Activated naive CD8-positive, alpha-beta T cell treated with anti-CD3 and anti-CD28 coated beads, Interleukin-2, amount 50 U/mL, for 24 hours (primary cell): Measurements from ENCODE around the gene EIF5.

Experiments used
- ATAC-seq: fragments of 150-1000 bp; cut with Tn5 transposase; one replicate; pipeline ENCODE4 v1.10.0; 2021
- DNase-seq: peaks from one replicate; pipeline ENCODE4 v3.0.0; 2021
- H3K27ac Mint-ChIP-seq: one replicate; pipeline ENCODE4 v1.8.0; 2021; ENCODE audit warnings: mild to moderate bottlenecking, mixed read lengths
- H3K27me3 Mint-ChIP-seq: one replicate; pipeline ENCODE4 v1.8.0; 2021; ENCODE audit warnings: mixed read lengths
- H3K36me3 Mint-ChIP-seq: one replicate; pipeline ENCODE4 v1.8.0; 2021; ENCODE audit warnings: low read depth, mixed read lengths
- H3K4me1 Mint-ChIP-seq: one replicate; pipeline ENCODE4 v1.8.0; 2021; ENCODE audit warnings: mixed read lengths
- H3K4me3 Mint-ChIP-seq: one replicate; pipeline ENCODE4 v1.8.0; 2021; ENCODE audit warnings: mild to moderate bottlenecking, moderate library complexity, mixed read lengths
- H3K9me3 Mint-ChIP-seq: one replicate; pipeline ENCODE4 v1.8.0; 2021; ENCODE audit warnings: mixed read lengths

EIF5 gene

DNA sequence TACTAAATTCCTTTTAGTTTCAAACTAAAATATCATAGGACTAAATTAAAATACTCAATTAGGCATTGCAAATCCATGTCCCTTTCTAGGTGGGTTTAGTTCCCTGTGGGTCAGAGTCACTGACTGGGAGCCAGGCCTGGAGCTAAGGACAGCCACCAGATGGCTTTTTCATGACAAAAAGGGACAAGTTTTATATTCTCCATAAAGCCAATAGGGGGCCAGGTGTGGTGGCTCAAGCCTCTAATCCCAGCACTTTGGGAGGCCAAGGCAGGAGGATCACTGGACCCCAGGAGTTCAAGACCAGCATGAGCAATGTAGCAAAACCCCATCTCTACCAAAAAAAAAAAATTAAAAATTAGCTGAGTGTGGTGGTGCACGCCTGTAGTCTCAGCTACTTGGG is 35.4 kb upstream of the EIF5 start:
- Mint-ChIP-seq H3K9me3 (no peaks in the 10 kb centered on the region), H3K27ac (no peak overlapping the region), H3K27me3 (peaks cover 7% of the 10 kb centered on the region), H3K36me3 (no peaks in the 10 kb centered on the region), H3K4me1 (no peaks in the 10 kb centered on the region), H3K4me3 (no peak overlapping the region)
- ATAC-seq: no peak
- no peak for DNase-seq

DNA sequence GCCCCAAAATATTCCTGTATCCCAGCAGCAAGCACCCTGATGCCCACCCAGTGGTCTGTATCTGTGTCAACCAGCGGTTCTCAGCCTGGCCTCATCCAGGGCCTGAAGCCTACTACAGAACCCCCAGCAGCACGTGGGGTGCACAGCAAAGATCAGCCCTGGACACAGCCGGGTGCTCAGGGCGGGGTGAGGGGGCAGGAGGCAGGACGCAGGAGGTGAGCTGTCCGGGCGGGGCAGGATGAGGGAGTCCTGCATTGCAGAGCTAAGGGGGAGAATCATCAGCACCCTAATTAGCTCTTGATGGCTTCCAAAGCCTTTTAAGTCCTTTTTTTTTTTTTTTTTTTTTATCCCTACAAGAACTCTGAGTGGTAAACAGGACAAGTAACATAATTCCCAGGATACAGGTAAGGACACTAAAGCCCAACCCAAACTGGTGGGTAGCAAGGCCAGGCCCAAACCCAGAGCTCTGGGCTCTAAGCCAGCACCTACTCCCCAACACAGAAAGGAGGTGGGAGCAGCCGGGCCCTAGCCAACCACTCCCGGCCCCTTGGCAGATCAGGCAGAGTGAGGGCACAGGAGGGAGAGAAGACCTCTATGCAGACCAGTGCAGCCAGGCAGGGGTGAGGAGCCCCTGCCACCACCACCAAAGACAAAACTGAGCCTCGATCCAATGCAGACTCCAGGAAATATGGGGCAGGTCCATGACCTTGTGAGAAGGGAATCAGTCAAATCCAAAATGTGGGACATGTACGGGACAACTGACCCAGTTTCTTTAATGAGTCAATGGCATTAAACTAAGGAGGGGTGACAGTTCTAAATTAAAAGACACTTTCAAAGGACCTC is 32.3 kb upstream of the EIF5 start:
- peaks cover 15% of the 10 kb centered on the region for H3K27me3 Mint-ChIP-seq

GRCh38 chr14:103302966-103303365 is 31.1 kb upstream of the EIF5 start:
- H3K36me3 Mint-ChIP-seq: no peaks in the 10 kb centered on the region
- H3K4me3 Mint-ChIP-seq: no peak overlapping the region
- no peak for DNase-seq
- H3K27ac Mint-ChIP-seq: no peak overlapping the region
- ATAC-seq: no peak
- no peaks in the 10 kb centered on the region for H3K4me1 Mint-ChIP-seq
- H3K9me3 Mint-ChIP-seq: no peaks in the 10 kb centered on the region
- H3K27me3 Mint-ChIP-seq: peaks cover 23% of the 10 kb centered on the region

More for the DNA sequence above, 32.3 kb upstream of the EIF5 start:
- no peak overlapping the region for H3K4me3 Mint-ChIP-seq
- no peak for ATAC-seq
- H3K4me1 Mint-ChIP-seq: no peaks in the 10 kb centered on the region
- no peak overlapping the region for H3K27ac Mint-ChIP-seq
- no peaks in the 10 kb centered on the region for H3K36me3 Mint-ChIP-seq
- no peak for DNase-seq
- no peaks in the 10 kb centered on the region for H3K9me3 Mint-ChIP-seq

DNA sequence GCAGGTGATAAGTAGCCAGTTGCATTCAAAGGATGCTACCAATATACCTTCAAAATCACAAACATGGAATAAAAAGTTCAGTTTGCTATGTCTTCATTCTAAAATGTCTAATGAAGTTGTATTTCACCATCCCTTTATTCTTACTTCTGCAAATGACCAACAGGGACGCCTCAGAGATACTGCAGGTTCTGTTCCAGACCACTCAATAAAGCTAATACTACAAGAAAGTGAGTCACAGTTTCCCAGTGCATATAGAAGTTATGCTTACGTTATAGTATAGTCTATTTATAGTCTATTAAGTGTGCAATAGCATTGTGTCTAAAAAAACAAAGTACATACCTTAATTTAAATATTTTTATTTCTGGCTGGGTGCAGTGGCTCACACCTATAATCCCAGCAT is 29.3 kb upstream of the EIF5 start:
- H3K4me1 Mint-ChIP-seq: no peaks in the 10 kb centered on the region
- no peaks in the 10 kb centered on the region for H3K9me3 Mint-ChIP-seq
- no peak overlapping the region for H3K27ac Mint-ChIP-seq
- no peak overlapping the region for H3K4me3 Mint-ChIP-seq
- DNase-seq: no peak
- ATAC-seq: no peak
- no peaks in the 10 kb centered on the region for H3K36me3 Mint-ChIP-seq
- peaks cover 25% of the 10 kb centered on the region for H3K27me3 Mint-ChIP-seq

- H3K9me3 Mint-ChIP-seq: no peaks in the 10 kb centered on the region
- no peak for DNase-seq
- no peak overlapping the region for H3K27ac Mint-ChIP-seq
- no peak for ATAC-seq
- no peaks in the 10 kb centered on the region for H3K36me3 Mint-ChIP-seq
- H3K4me1 Mint-ChIP-seq: no peaks in the 10 kb centered on the region
- H3K27me3 Mint-ChIP-seq: peaks cover 20% of the 10 kb centered on the region
- H3K4me3 Mint-ChIP-seq: no peak overlapping the region
Measured at GRCh38 chr14:103308717-103309616, 25.1 kb upstream of the EIF5 start.

DNA sequence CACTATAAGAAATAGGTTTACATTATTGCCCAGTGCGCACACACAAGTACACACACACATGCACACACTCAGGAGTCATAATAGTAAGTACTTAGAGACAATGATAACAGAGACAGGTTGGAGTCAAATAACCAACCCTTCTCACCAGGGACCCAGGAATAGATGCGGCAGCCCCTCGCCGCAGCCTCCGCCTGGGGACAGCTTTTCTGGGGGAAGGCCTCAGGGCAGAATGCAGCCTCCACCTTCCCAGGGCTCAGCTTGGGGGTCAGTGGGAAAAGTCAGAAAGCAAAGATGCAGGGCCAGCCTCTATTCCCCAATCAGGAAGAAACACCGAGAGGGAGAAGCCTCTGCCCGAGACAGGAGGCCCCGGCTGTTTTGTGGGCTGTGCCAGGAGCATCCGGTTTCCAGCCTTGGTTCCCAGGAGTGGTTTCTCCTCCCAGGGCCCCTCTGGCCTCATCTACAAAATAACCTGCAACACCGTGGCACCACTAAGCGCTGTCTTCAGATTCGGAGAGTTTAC is 23.4 kb upstream of the EIF5 start:
- H3K9me3 Mint-ChIP-seq: no peaks in the 10 kb centered on the region
- H3K4me1 Mint-ChIP-seq: no peaks in the 10 kb centered on the region
- H3K36me3 Mint-ChIP-seq: no peaks in the 10 kb centered on the region
- H3K4me3 Mint-ChIP-seq: no peak overlapping the region
- no peak overlapping the region for H3K27ac Mint-ChIP-seq
- ATAC-seq (no peak), DNase-seq (no peak)
- peaks cover 15% of the 10 kb centered on the region for H3K27me3 Mint-ChIP-seq

- DNase-seq: no peak
- no peak overlapping the region for H3K4me3 Mint-ChIP-seq
- no peaks in the 10 kb centered on the region for H3K36me3 Mint-ChIP-seq
- H3K27me3 Mint-ChIP-seq: peaks cover 10% of the 10 kb centered on the region
- no peak for ATAC-seq
- H3K27ac Mint-ChIP-seq: no peak overlapping the region
- H3K9me3 Mint-ChIP-seq: no peaks in the 10 kb centered on the region
- no peaks in the 10 kb centered on the region for H3K4me1 Mint-ChIP-seq
Measured at GRCh38 chr14:103311171-103311997, 22.7 kb upstream of the EIF5 start.

DNA sequence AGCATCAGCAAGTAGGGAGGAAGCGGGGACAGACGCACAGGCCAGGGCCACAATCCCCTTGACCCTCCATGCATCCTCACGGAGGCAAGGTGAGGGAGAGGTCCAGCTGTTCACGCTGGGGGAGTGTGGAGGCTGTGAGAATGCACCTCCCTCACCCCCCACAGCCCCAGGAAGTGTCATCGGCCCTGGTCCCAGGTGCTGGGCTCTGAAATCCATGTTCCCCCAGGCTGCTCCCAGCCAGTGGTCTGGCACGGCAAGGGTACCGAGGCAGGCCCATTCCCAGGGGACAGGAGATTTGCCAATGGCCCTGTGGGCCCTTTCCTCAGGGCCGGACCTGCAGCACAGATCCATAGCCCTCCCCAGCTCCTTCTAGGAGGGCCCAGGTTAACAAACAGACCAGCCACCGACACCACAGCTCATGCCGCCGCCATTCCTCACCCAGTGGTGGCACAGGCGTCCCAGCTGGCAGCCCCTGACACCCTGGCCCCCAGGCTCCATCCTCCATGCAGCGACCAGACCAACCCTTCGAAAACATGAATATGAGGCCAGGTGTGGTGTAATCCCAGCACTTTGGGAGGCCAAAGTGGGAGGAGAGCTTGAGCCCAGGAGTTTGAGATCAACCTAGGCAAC is 21.9 kb upstream of the EIF5 start:
- Mint-ChIP-seq H3K9me3 (no peaks in the 10 kb centered on the region), H3K27me3 (peaks cover 9% of the 10 kb centered on the region), H3K27ac (no peak overlapping the region), H3K4me1 (no peaks in the 10 kb centered on the region), H3K36me3 (no peaks in the 10 kb centered on the region), H3K4me3 (no peak overlapping the region)
- DNase-seq: no peak
- no peak for ATAC-seq

DNA sequence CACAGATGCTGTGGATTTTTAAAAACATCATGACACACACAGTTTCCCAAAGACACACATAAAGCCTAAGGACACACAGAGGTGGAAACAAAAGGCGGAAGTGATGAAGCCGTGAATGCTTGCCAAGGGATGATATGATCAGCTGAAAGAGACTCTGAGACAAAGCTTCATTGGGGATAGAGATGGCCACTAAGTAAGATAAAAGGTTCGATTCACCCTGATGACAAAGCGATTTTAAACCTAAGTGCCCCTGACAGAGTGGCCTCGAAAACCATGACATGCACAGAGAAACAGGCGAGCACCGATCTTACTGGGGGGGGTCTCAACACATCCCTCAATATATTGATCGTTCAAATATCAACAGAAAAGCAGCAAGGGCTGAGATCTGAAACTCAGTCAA is 20.3 kb upstream of the EIF5 start:
- Mint-ChIP-seq H3K36me3 (no peaks in the 10 kb centered on the region), H3K4me1 (no peaks in the 10 kb centered on the region), H3K27me3 (peaks cover 8% of the 10 kb centered on the region), H3K9me3 (no peaks in the 10 kb centered on the region), H3K27ac (no peak overlapping the region), H3K4me3 (no peak overlapping the region)
- ATAC-seq: no peak
- no peak for DNase-seq

GRCh38 chr14:103314496-103315277 is 19.4 kb upstream of the EIF5 start:
- no peak overlapping the region for H3K27ac Mint-ChIP-seq
- H3K4me3 Mint-ChIP-seq: no peak overlapping the region
- H3K9me3 Mint-ChIP-seq: no peaks in the 10 kb centered on the region
- DNase-seq (no peak), ATAC-seq (no peak)
- H3K27me3 Mint-ChIP-seq: peaks cover 13% of the 10 kb centered on the region
- H3K36me3 Mint-ChIP-seq: no peaks in the 10 kb centered on the region
- no peaks in the 10 kb centered on the region for H3K4me1 Mint-ChIP-seq

DNA sequence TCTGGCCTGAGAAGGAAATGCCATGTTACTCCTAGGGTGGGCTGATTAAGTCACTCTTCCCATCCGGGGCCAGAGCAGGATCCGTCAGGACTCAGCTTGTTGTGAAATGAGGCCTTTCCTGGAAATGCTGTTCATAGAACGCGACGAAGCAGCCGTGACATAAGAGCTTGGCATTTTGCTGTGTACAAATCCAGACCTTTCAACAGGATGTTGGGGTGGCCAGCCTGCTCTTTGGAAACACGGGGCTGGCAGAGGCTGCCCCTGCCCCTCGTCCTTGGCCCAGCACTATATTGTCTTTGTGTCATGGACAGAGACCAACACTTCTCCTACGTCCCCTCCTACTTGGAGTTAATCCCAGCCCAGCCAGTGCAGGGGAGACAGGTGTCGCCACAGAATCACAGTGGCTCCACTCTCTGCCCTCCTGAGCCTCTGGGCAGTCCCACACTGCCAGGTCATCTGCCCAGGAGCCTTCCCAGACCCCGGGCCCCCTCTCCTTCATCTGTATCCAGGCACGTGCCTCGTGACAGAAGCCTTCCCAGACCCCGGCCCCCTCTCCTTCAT is 18.6 kb upstream of the EIF5 start:
- Mint-ChIP-seq H3K4me3 (no peak overlapping the region), H3K9me3 (no peaks in the 10 kb centered on the region), H3K27ac (no peak overlapping the region), H3K4me1 (no peaks in the 10 kb centered on the region), H3K36me3 (no peaks in the 10 kb centered on the region), H3K27me3 (peaks cover 13% of the 10 kb centered on the region)
- DNase-seq (no peak), ATAC-seq (no peak)

GRCh38 chr14:103315941-103316340 is 18.1 kb upstream of the EIF5 start:
- peaks cover 13% of the 10 kb centered on the region for H3K27me3 Mint-ChIP-seq
- no peaks in the 10 kb centered on the region for H3K4me1 Mint-ChIP-seq
- no peaks in the 10 kb centered on the region for H3K9me3 Mint-ChIP-seq
- DNase-seq: no peak
- H3K4me3 Mint-ChIP-seq: no peak overlapping the region
- H3K36me3 Mint-ChIP-seq: no peaks in the 10 kb centered on the region
- ATAC-seq: no peak
- no peak overlapping the region for H3K27ac Mint-ChIP-seq

GRCh38 chr14:103316721-103317121 is 17.3 kb upstream of the EIF5 start:
- Mint-ChIP-seq H3K9me3 (no peaks in the 10 kb centered on the region), H3K36me3 (no peaks in the 10 kb centered on the region), H3K4me1 (no peaks in the 10 kb centered on the region), H3K27me3 (peaks cover 13% of the 10 kb centered on the region), H3K27ac (no peak overlapping the region), H3K4me3 (no peak overlapping the region)
- DNase-seq (no peak), ATAC-seq (no peak)
